Progenitor cell of endocrine pancreas (in vitro differentiated cells): ENCODE results near the gene TAOK2. TPM values are rescaled to one million over a fixed set of nuclear protein-coding genes. Genes with fewer than 3 reads are reported as not detected.

Experiments used
- DNase-seq: peaks from one replicate; pipeline ENCODE4 v3.0.0; 2021; ENCODE audit warnings: low spot score; ENCODE audit not compliant: unreplicated experiment
- H3K27ac Mint-ChIP-seq: 2 replicates; pipeline ENCODE4 v1.8.0; 2021; ENCODE audit warnings: mild to moderate bottlenecking, moderate library complexity, mixed read lengths
- H3K27me3 Mint-ChIP-seq: 2 replicates; pipeline ENCODE4 v1.8.0; 2021; ENCODE audit warnings: mixed read lengths
- H3K36me3 Mint-ChIP-seq: 2 replicates; pipeline ENCODE4 v1.8.0; 2022; ENCODE audit warnings: mixed read lengths; ENCODE audit not compliant: insufficient read depth
- H3K4me1 Mint-ChIP-seq: 2 replicates; pipeline ENCODE4 v1.8.0; 2021; ENCODE audit warnings: low read depth, mixed read lengths
- H3K4me3 Mint-ChIP-seq: 2 replicates; pipeline ENCODE4 v1.8.0; 2021; ENCODE audit warnings: low read depth, mild to moderate bottlenecking, moderate library complexity, mixed read lengths
- H3K9me3 Mint-ChIP-seq: 2 replicates; pipeline ENCODE4 v1.8.0; 2021; ENCODE audit warnings: low read depth, mixed read lengths
- total RNA-seq: library from RNA; stranded (reverse); gene quantifications from 2 replicates; pipeline ENCODE4 v1.2.1, GENCODE V29; 2021
- TF ChIP-seq, protein P1 (sequence below): fragments of 200-600 bp; sonication (generic); IDR thresholded peaks from one replicate; pipeline ENCODE4 v1.5.0; 2021; ENCODE audit warnings: antibody characterized with exemption, mild to moderate bottlenecking; ENCODE audit not compliant: unreplicated experiment

Gene TAOK2
- total RNA-seq, 1 donor from 2014 or later = 54.0 TPM

GRCh38 chr16:29986931-29987330, 13.3 kb downstream of the TAOK2 start:
- H3K36me3 Mint-ChIP-seq = peaks cover 22% of the 10 kb centered on the region
- TF ChIP-seq, protein P1, sequence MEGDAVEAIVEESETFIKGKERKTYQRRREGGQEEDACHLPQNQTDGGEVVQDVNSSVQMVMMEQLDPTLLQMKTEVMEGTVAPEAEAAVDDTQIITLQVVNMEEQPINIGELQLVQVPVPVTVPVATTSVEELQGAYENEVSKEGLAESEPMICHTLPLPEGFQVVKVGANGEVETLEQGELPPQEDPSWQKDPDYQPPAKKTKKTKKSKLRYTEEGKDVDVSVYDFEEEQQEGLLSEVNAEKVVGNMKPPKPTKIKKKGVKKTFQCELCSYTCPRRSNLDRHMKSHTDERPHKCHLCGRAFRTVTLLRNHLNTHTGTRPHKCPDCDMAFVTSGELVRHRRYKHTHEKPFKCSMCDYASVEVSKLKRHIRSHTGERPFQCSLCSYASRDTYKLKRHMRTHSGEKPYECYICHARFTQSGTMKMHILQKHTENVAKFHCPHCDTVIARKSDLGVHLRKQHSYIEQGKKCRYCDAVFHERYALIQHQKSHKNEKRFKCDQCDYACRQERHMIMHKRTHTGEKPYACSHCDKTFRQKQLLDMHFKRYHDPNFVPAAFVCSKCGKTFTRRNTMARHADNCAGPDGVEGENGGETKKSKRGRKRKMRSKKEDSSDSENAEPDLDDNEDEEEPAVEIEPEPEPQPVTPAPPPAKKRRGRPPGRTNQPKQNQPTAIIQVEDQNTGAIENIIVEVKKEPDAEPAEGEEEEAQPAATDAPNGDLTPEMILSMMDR = no peak
- H3K27ac Mint-ChIP-seq = no peak overlapping the region
- H3K9me3 Mint-ChIP-seq = no peaks in the 10 kb centered on the region
- no peak for DNase-seq
- H3K4me1 Mint-ChIP-seq = no peaks in the 10 kb centered on the region
- no peaks in the 10 kb centered on the region for H3K27me3 Mint-ChIP-seq
- no peak overlapping the region for H3K4me3 Mint-ChIP-seq

GRCh38 chr16:29987371-29988085, 13.9 kb downstream of the TAOK2 start:
- Mint-ChIP-seq H3K36me3 (peaks cover 20% of the 10 kb centered on the region), H3K27ac (no peak overlapping the region), H3K27me3 (no peaks in the 10 kb centered on the region), H3K4me3 (no peak overlapping the region), H3K4me1 (no peaks in the 10 kb centered on the region), H3K9me3 (no peaks in the 10 kb centered on the region)
- TF ChIP-seq, protein P1 = no peak
- no peak for DNase-seq

GRCh38 chr16:29988346-29989075, 14.8 kb downstream of the TAOK2 start:
- Mint-ChIP-seq H3K36me3 (peaks cover 17% of the 10 kb centered on the region), H3K4me3 (no peak overlapping the region), H3K27me3 (no peaks in the 10 kb centered on the region), H3K9me3 (no peaks in the 10 kb centered on the region), H3K4me1 (no peaks in the 10 kb centered on the region), H3K27ac (peak overlapping the region; percentile 51)
- no peak for DNase-seq
- TF ChIP-seq, protein P1 = no peak

DNA sequence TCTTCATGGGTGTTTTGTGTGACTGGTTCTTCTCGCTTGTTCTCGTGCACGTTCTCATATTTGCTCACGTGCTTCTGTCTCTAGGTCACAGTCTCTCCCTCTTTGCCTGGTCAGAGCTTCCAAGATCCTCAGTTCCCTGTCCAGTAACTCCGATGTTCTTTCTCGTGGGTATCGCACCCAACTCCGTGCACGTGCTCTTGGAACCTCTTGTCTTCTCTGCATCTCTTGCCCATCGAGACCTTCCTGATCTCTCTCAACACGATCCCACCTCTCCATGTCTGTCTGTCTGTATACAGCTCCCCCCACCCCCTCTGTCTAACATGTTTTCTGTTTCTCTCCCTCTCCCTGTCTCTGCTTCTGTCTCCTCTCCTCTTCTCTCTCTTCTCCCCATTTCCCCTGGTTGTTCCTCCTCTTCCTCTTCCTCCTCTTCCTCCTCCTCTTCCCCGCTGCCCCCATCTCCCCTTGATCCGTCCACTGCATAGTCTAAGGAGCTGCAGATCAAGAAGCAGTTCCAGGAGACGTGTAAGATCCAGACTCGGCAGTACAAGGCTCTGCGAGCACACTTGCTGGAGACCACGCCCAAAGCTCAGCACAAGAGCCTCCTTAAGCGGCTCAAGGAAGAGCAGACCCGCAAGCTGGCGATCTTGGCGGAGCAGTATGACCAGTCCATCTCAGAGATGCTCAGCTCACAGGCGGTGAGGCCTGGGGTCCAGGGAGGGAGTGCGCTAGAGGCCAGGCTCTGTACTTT, 15.6 kb downstream of the TAOK2 start:
- H3K27ac Mint-ChIP-seq = peak overlapping the region; percentile 51
- H3K4me3 Mint-ChIP-seq = no peak overlapping the region
- TF ChIP-seq, protein P1 = no peak
- H3K4me1 Mint-ChIP-seq = peaks cover 2% of the 10 kb centered on the region
- no peaks in the 10 kb centered on the region for H3K9me3 Mint-ChIP-seq
- peaks cover 14% of the 10 kb centered on the region for H3K36me3 Mint-ChIP-seq
- H3K27me3 Mint-ChIP-seq = no peaks in the 10 kb centered on the region
- no peak for DNase-seq

GRCh38 chr16:29990034-29990433, 16.4 kb downstream of the TAOK2 start:
- H3K27ac Mint-ChIP-seq = no peak overlapping the region
- peaks cover 7% of the 10 kb centered on the region for H3K4me1 Mint-ChIP-seq
- no peaks in the 10 kb centered on the region for H3K27me3 Mint-ChIP-seq
- H3K4me3 Mint-ChIP-seq = no peak overlapping the region
- H3K36me3 Mint-ChIP-seq = peaks cover 13% of the 10 kb centered on the region
- no peak for DNase-seq
- TF ChIP-seq, protein P1 = no peak
- no peaks in the 10 kb centered on the region for H3K9me3 Mint-ChIP-seq
